ENCODE measurements around the gene SFT2D1. TPM values are rescaled to one million over a fixed set of nuclear protein-coding genes. Genes with fewer than 3 reads are reported as not detected.

The SFT2D1 gene
- total RNA-seq, 4 donors from 2014 or later = 35.2 to 65.4 (median 50.3) TPM

GRCh38 chr6:166315436-166315835 is 26.9 kb downstream of the SFT2D1 start:
- TF ChIP-seq CTCF (IDR thresholded peaks at IDR 0.05; ENCODE audit: low read depth) = no peak

- TF ChIP-seq CTCF (IDR thresholded peaks at IDR 0.05; ENCODE audit: low read depth) = no peak
Observed at GRCh38 chr6:166314454-166314853, 27.9 kb downstream of the SFT2D1 start.

GRCh38 chr6:166313255-166314070 is 28.9 kb downstream of the SFT2D1 start:
- TF ChIP-seq CTCF (IDR thresholded peaks at IDR 0.05; ENCODE audit: low read depth) = no peak

GRCh38 chr6:166312832-166313231 is 29.5 kb downstream of the SFT2D1 start:
- no peak for TF ChIP-seq CTCF (IDR thresholded peaks at IDR 0.05; ENCODE audit: low read depth)

- no peak for TF ChIP-seq CTCF (IDR thresholded peaks at IDR 0.05; ENCODE audit: low read depth)
Observed at GRCh38 chr6:166310634-166311033, 31.7 kb downstream of the SFT2D1 start.

- TF ChIP-seq CTCF (IDR thresholded peaks at IDR 0.05; ENCODE audit: low read depth) = no peak
Observed at GRCh38 chr6:166309977-166310376, 32.4 kb downstream of the SFT2D1 start.

- TF ChIP-seq CTCF (IDR thresholded peaks at IDR 0.05; ENCODE audit: low read depth) = no peak
Observed at GRCh38 chr6:166308769-166309589, 33.4 kb downstream of the SFT2D1 start.

Data from subcutaneous adipose tissue (tissue), 4 donors.